Measurements from ENCODE around the gene HOXA1. TPM values are rescaled to one million over a fixed set of nuclear protein-coding genes. Genes with fewer than 3 reads are reported as not detected.

HOXA1 gene
- total RNA-seq, 2 donors from 2014 or later = 3.1 TPM; not detected in 1

DNA sequence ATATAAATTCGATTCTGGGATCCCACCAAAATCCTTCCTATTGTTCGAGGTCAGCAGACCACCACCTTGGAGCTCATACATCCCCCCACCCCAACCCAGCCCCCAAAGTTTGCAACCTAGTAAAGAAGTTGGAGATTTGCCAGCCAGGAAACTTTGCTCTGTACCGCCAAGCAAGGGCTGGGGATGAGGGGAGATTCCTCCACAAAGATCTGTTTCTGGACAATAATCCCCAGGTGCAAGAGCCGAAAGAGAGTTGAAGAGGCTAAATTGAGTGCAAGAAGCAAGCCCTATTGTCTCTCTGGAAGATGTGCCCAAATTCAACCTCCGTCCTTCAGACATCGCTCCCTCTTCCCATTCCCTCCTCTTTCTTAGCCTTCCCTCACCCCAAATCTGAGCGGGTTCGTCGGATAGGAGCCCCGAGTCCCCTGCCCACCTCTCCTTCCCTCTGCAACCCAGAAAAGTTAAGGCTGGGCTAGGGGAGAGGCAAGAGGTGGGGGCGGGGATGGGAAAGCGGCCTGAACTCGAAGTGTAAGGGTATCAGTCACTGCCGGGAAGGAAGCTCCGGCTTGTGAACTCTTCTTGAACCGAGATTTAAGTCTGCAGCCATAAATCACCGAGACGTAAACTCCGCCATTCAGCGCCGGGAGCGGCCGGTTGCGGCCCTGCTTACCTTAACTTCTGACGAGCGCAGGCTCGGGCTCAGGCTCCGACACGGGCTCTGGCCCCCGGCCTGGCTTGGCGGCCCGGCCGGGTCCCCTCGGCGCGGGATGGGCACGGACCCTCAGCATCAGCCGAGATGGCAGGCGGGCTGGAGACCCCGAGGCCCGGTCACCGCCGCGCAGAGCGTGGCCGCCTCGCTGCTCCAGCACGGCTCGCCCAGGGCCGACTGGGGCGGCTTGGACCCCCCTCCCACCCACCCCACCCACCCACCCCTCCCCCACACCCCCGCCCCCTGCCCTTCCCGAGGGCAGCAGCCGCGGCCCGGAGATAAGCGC is 17.5 kb upstream of the HOXA1 start:
- ATAC-seq (ENCODE audit: insufficient number of reproducible peaks, low FRiP score, low read depth) = no peak
- H3K27ac ChIP-seq = peak overlapping the region; percentile 87 to 96
- H3K4me3 ChIP-seq = peak overlapping the region; percentile 99
- H3K36me3 ChIP-seq = no peaks in the 10 kb centered on the region
- TF ChIP-seq, protein P1, sequence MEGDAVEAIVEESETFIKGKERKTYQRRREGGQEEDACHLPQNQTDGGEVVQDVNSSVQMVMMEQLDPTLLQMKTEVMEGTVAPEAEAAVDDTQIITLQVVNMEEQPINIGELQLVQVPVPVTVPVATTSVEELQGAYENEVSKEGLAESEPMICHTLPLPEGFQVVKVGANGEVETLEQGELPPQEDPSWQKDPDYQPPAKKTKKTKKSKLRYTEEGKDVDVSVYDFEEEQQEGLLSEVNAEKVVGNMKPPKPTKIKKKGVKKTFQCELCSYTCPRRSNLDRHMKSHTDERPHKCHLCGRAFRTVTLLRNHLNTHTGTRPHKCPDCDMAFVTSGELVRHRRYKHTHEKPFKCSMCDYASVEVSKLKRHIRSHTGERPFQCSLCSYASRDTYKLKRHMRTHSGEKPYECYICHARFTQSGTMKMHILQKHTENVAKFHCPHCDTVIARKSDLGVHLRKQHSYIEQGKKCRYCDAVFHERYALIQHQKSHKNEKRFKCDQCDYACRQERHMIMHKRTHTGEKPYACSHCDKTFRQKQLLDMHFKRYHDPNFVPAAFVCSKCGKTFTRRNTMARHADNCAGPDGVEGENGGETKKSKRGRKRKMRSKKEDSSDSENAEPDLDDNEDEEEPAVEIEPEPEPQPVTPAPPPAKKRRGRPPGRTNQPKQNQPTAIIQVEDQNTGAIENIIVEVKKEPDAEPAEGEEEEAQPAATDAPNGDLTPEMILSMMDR (IDR thresholded peaks at IDR 0.05) = no peak
- H3K9me3 ChIP-seq = no peaks in the 10 kb centered on the region
- no peak for DNase-seq (ENCODE audit: low spot score)
- H3K4me1 ChIP-seq (ENCODE audit: control insufficient read depth in 1 of 2, low read depth in 2 of 2) = peaks cover 21 to 38% of the 10 kb centered on the region in 2 donors
- H3K27me3 ChIP-seq (replicated peaks; ENCODE audit: insufficient read depth) = no peaks in the 10 kb centered on the region

DNA sequence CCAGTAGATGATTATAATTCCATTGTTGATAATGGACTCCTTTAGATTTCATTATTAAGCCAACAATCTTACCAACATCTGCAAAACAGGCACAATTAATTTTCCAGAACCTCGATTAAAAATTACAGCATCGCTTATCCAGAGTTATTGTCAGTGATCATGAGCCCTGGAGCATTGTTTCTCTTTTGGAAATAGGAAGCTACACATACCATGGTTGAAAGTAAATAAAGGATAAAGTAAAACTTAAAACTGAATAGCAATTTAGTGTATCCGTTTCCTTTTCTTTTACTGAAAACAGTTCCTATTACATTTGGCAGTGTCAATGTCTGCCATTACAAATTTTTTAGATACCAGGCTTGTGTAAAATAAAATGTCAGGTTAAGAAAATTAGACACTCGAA is 16.6 kb upstream of the HOXA1 start:
- TF ChIP-seq, protein P1 (IDR thresholded peaks at IDR 0.05) = no peak
- peak overlapping the region; percentile 87 to 96 for H3K27ac ChIP-seq
- DNase-seq (ENCODE audit: low spot score) (no peak), ATAC-seq (ENCODE audit: insufficient number of reproducible peaks, low FRiP score, low read depth) (no peak)
- H3K36me3 ChIP-seq = no peaks in the 10 kb centered on the region
- H3K4me1 ChIP-seq (ENCODE audit: control insufficient read depth in 1 of 2, low read depth in 2 of 2) = peaks cover 21 to 46% of the 10 kb centered on the region in 2 donors
- no peaks in the 10 kb centered on the region for H3K9me3 ChIP-seq
- H3K27me3 ChIP-seq (replicated peaks; ENCODE audit: insufficient read depth) = no peaks in the 10 kb centered on the region
- peak overlapping the region; percentile 99 for H3K4me3 ChIP-seq

DNA sequence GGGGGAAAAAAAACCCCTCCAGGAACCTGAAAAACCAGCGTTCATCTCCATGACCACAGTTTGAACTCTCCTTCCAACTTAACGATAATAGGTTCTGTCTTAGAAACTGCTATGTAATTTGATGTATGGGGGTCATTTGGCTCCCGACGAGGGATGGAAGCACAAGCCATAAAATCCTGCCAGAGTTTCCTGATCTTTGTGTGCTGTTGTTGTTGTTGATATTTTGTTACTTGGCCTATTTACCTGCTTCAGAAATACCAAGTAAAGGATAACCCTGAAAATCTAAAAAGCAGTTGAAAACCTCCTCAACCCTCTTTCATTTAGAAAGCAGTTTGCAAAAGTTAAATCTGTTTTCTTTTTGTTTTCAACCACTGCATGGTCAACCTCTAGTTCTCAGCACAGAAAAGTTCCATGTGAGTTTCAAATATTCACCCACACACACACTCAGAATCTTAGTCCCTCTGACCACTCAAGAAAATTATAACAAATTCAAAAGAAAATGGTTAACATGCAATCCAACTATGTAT is 16.0 kb upstream of the HOXA1 start:
- Histone ChIP-seq H3K4me3 (peak overlapping the region; percentile 99), H3K27ac (peak overlapping the region; percentile 87 to 96), H3K4me1 (ENCODE audit: control insufficient read depth in 1 of 2, low read depth in 2 of 2) (peaks cover 21 to 51% of the 10 kb centered on the region in 2 donors), H3K36me3 (no peaks in the 10 kb centered on the region), H3K27me3 (replicated peaks; ENCODE audit: insufficient read depth) (no peaks in the 10 kb centered on the region), H3K9me3 (no peaks in the 10 kb centered on the region)
- DNase-seq (ENCODE audit: low spot score) (no peak), ATAC-seq (ENCODE audit: insufficient number of reproducible peaks, low FRiP score, low read depth) (no peak)
- TF ChIP-seq, protein P1 (IDR thresholded peaks at IDR 0.05) = no peak

DNA sequence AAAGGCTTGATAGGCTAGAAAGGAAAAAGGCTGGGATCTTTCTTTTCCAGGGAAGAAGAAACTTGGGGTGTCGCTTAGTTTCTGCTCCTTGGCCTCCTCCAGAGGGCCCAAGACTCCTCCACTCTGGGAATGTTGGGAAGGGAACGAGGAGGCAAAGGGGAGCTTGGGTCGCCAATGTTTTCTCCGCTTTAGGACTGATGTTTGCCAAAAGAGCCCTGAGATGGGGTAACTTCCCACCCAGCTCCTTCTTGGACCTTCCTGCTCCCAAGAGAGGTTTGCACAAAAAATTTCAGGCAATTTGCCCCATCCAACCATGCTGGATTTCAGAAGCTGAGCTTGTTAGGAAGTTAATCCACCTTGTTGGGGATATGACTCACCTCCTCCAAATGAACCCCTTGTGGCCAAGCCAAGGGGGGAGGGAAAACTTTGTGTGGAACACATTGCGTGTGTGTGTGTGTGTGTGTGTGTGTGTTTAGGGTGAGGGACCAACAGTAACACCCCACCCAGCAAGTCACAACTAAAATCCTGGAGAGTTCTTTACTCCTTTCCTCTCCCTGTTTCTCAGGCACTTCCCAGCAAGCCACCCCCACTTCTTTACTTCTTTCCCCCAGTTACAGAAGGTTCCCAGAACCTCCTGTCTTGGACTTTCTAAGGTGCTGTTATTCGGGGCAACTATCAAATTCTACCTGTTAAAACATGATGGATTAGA is 15.4 kb upstream of the HOXA1 start:
- H3K9me3 ChIP-seq = no peaks in the 10 kb centered on the region
- peak overlapping the region; percentile 99 for H3K4me3 ChIP-seq
- peaks cover 21 to 53% of the 10 kb centered on the region in 2 donors for H3K4me1 ChIP-seq (ENCODE audit: control insufficient read depth in 1 of 2, low read depth in 2 of 2)
- H3K36me3 ChIP-seq = no peaks in the 10 kb centered on the region
- TF ChIP-seq, protein P1 (IDR thresholded peaks at IDR 0.05) = peak; percentile 10
- H3K27me3 ChIP-seq (replicated peaks; ENCODE audit: insufficient read depth) = no peaks in the 10 kb centered on the region
- DNase-seq (ENCODE audit: low spot score) = no peak
- ATAC-seq (ENCODE audit: insufficient number of reproducible peaks, low FRiP score, low read depth) = peak; percentile 41
- H3K27ac ChIP-seq = peak overlapping the region; percentile 87 to 96
